NCI-H187 treated with DMSO at 0.1 percent for 48 hours (cell line): Measurements from ENCODE around the gene SERINC5.

Source experiments
- DNase-seq: peaks from one replicate; lab custom pipeline; 2025; lab: John Stamatoyannopoulos, UW

Gene SERINC5

GRCh38 chr5:80067531-80068245 is 188.2 kb downstream of the SERINC5 start:
- no peak for DNase-seq

- no peak for DNase-seq
Measured at GRCh38 chr5:80067016-80067415, 188.8 kb downstream of the SERINC5 start.

- DNase-seq = no peak
Measured at GRCh38 chr5:80064124-80064523, 191.7 kb downstream of the SERINC5 start.
